Hepatocyte (in vitro differentiated cells): ENCODE measurements around the gene HLX. TPM values are rescaled to one million over a fixed set of nuclear protein-coding genes. Genes with fewer than 3 reads are reported as not detected.

Source experiments
- DNase-seq: peaks from one replicate; pipeline ENCODE4 v3.0.0-alpha.2; 2016; ENCODE audit warnings: low spot score
- H2AFZ ChIP-seq: fragments of 200-600 bp; sonication (generic); 2 replicates; pipeline ENCODE4 v1.6.0; 2016; ENCODE audit warnings: antibody characterized with exemption, mild to moderate bottlenecking
- H3K27ac ChIP-seq: fragments of 200-600 bp; sonication (generic); 2 replicates; pipeline ENCODE4 v1.5.1; 2016; ENCODE audit warnings: mild to moderate bottlenecking
- H3K27me3 ChIP-seq: fragments of 200-600 bp; sonication (generic); 2 replicates; pipeline ENCODE4 v1.6.1; 2016
- H3K36me3 ChIP-seq: fragments of 200-600 bp; sonication (generic); replicated peaks from 2 replicates; pipeline ENCODE4 v1.5.1; 2016; ENCODE audit warnings: low read depth; ENCODE audit not compliant: insufficient read depth
- H3K4me1 ChIP-seq: fragments of 200-600 bp; sonication (generic); 2 replicates; pipeline ENCODE4 v1.5.1; 2016; ENCODE audit warnings: mild to moderate bottlenecking, moderate library complexity; ENCODE audit not compliant: insufficient read depth
- H3K4me2 ChIP-seq: fragments of 200-600 bp; sonication (generic); 2 replicates; pipeline ENCODE4 v1.6.0; 2016
- H3K4me3 ChIP-seq: fragments of 200-600 bp; sonication (generic); 2 replicates; pipeline ENCODE4 v1.5.1; 2016; ENCODE audit warnings: mild to moderate bottlenecking
- H3K79me2 ChIP-seq: fragments of 200-600 bp; sonication (generic); 2 replicates; pipeline ENCODE4 v1.6.0; 2017; ENCODE audit warnings: mild to moderate bottlenecking
- H3K9me2 ChIP-seq: fragments of 200-600 bp; sonication (generic); replicated peaks from 2 replicates; pipeline ENCODE4 v1.6.0; 2017; ENCODE audit warnings: mild to moderate bottlenecking; ENCODE audit not compliant: insufficient read depth
- H3K9me3 ChIP-seq: fragments of 200-600 bp; sonication (generic); 2 replicates; pipeline ENCODE4 v1.5.1; 2016; ENCODE audit warnings: low read depth, mild to moderate bottlenecking
- H4K20me1 ChIP-seq: fragments of 200-600 bp; sonication (generic); 2 replicates; pipeline ENCODE4 v1.6.0; 2016; ENCODE audit warnings: mild to moderate bottlenecking; ENCODE audit not compliant: insufficient read depth, poor library complexity, severe bottlenecking
- CTCF ChIP-seq: fragments of 200-600 bp; sonication (generic); IDR thresholded peaks from 2 replicates; pipeline ENCODE4 v1.5.1; 2016; ENCODE audit warnings: antibody characterized with exemption, mild to moderate bottlenecking; ENCODE audit not compliant: poor library complexity
- EZH2 ChIP-seq: fragments of 200-600 bp; sonication (generic); IDR thresholded peaks from 2 replicates; pipeline ENCODE4 v1.6.1; 2016; ENCODE audit warnings: antibody characterized with exemption, mild to moderate bottlenecking, borderline replicate concordance
- EZH2phosphoT487 ChIP-seq: fragments of 200-600 bp; sonication (generic); IDR thresholded peaks from one replicate; pipeline ENCODE4 v1.6.1; 2018; ENCODE audit warnings: antibody characterized with exemption, mild to moderate bottlenecking, low read depth, moderate library complexity; ENCODE audit not compliant: unreplicated experiment, severe bottlenecking
- WGBS: methylation state at CpG from one replicate; pipeline ENCODE4 v1.1.6; 2016; ENCODE audit warnings: low lambda C conversion rate; ENCODE audit errors: missing lambda C conversion rate; 5-methylcytosine and 5-hydroxymethylcytosine counted together
- polyA plus RNA-seq: library from polyadenylated mRNA; unstranded; fragments of >200 nt; fragmentation: Nextera tagmentation; extraction: Ambion mirVana; gene quantifications from 2 replicates; pipeline ENCODE4 v1.2.1, GENCODE V29; 2016
- total RNA-seq: library from RNA; depleted of rRNA; stranded (reverse); fragments of >200 nt; gene quantifications from 2 replicates; pipeline ENCODE4 v1.2.3, GENCODE V29; 2014

Gene HLX
- total and polyA plus RNA-seq, 2 experiments from 2014 or later: 1.4 to 6.1 TPM

GRCh38 chr1:220896092-220896491 is 16.8 kb downstream of the HLX start:
- WGBS: 24% methylated on average over 12 of the region's 12 CpGs
- Histone ChIP-seq H3K9me3 (no peaks in the 10 kb centered on the region), H3K4me3 (no peak overlapping the region), H3K4me2 (peak overlapping the region; percentile 44), H3K36me3 (no peaks in the 10 kb centered on the region), H2AFZ (peak overlapping the region; percentile 31), H3K9me2 (no peaks in the 10 kb centered on the region), H3K79me2 (no peaks in the 10 kb centered on the region), H4K20me1 (no peaks in the 10 kb centered on the region), H3K27ac (no peak overlapping the region), H3K4me1 (peaks cover 17% of the 10 kb centered on the region), H3K27me3 (peaks cover 85% of the 10 kb centered on the region)
- no peak for DNase-seq
- TF ChIP-seq EZH2phosphoT487 (no peak), EZH2 (no peak), CTCF (no peak)

DNA sequence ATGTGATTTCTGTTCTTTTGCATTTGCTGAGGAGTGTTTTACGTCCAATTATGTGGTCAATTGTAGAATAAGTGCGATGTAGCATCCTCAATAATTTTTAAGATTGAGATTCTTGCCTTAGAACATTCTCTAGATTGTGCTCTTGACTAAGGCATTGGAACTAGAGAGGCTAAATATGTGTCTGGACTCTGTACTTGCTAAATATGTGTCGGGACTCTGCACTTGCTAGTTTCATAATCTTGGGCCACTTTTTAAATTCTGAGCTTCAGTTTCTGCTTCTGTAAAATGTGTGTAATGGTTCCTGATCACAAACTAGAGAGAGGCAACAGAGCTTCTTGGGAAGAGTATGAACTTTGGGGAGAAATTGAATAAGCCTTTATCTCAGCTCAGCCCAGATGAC is 21.6 kb downstream of the HLX start:
- no peak overlapping the region for H3K27ac ChIP-seq
- no peaks in the 10 kb centered on the region for H3K9me3 ChIP-seq
- H3K4me1 ChIP-seq: peaks cover under 1% of the 10 kb centered on the region
- 85% methylated on average over 3 of the region's 3 CpGs for WGBS
- DNase-seq: no peak
- no peaks in the 10 kb centered on the region for H4K20me1 ChIP-seq
- no peak overlapping the region for H3K4me2 ChIP-seq
- H3K36me3 ChIP-seq: no peaks in the 10 kb centered on the region
- no peaks in the 10 kb centered on the region for H3K79me2 ChIP-seq
- TF ChIP-seq CTCF (no peak), EZH2 (no peak), EZH2phosphoT487 (no peak)
- no peak overlapping the region for H2AFZ ChIP-seq
- no peak overlapping the region for H3K4me3 ChIP-seq
- H3K9me2 ChIP-seq: no peaks in the 10 kb centered on the region
- peaks cover 67% of the 10 kb centered on the region for H3K27me3 ChIP-seq

- H3K9me3 ChIP-seq: no peaks in the 10 kb centered on the region
- H3K9me2 ChIP-seq: no peaks in the 10 kb centered on the region
- H3K27ac ChIP-seq: no peak overlapping the region
- H2AFZ ChIP-seq: no peak overlapping the region
- no peak for DNase-seq
- no peaks in the 10 kb centered on the region for H3K4me1 ChIP-seq
- H3K4me3 ChIP-seq: no peak overlapping the region
- no peaks in the 10 kb centered on the region for H3K79me2 ChIP-seq
- H4K20me1 ChIP-seq: no peaks in the 10 kb centered on the region
- H3K36me3 ChIP-seq: no peaks in the 10 kb centered on the region
- TF ChIP-seq EZH2: no peak
- no peak for TF ChIP-seq EZH2phosphoT487
- TF ChIP-seq CTCF: no peak
- no peak overlapping the region for H3K4me2 ChIP-seq
- 74% methylated on average over 2 of the region's 2 CpGs for WGBS
- H3K27me3 ChIP-seq: peaks cover 61% of the 10 kb centered on the region
These were observed 22.6 kb downstream of the HLX start for GRCh38 chr1:220901881-220902280.

DNA sequence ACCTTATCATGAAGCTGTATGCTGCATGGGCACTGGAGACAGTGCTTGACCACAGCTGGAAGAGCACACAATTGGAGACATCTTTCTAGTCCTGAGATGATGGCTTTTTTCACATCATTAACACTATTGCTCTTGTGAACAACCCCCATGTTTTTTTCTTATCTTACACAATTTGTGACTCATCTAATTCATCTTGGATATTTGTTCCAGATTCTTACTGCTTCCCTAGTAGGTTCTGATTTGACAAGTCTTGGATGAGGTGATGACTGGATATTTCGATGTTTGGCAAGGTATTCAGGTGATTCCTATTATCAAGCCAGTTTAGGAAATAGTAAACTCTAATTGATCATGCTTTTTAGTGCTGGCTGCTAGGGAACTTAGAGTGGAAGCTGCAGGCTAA is 23.7 kb downstream of the HLX start:
- H3K4me3 ChIP-seq: no peak overlapping the region
- no peaks in the 10 kb centered on the region for H3K9me3 ChIP-seq
- no peak overlapping the region for H3K27ac ChIP-seq
- H3K4me1 ChIP-seq: no peaks in the 10 kb centered on the region
- TF ChIP-seq EZH2 (no peak), CTCF (no peak), EZH2phosphoT487 (no peak)
- no peak overlapping the region for H2AFZ ChIP-seq
- no peak overlapping the region for H3K4me2 ChIP-seq
- no peaks in the 10 kb centered on the region for H3K79me2 ChIP-seq
- H4K20me1 ChIP-seq: no peaks in the 10 kb centered on the region
- WGBS: 93% methylated on average over 1 of the region's 1 CpG
- no peaks in the 10 kb centered on the region for H3K9me2 ChIP-seq
- H3K36me3 ChIP-seq: no peaks in the 10 kb centered on the region
- peaks cover 65% of the 10 kb centered on the region for H3K27me3 ChIP-seq
- DNase-seq: no peak
